ENCODE results near the gene NFE2L2. TPM values are rescaled to one million over a fixed set of nuclear protein-coding genes. Genes with fewer than 3 reads are reported as not detected.

Gene NFE2L2
- total RNA-seq, 4 donors from 2014 or later = 147 to 315 (median 189) TPM

DNA sequence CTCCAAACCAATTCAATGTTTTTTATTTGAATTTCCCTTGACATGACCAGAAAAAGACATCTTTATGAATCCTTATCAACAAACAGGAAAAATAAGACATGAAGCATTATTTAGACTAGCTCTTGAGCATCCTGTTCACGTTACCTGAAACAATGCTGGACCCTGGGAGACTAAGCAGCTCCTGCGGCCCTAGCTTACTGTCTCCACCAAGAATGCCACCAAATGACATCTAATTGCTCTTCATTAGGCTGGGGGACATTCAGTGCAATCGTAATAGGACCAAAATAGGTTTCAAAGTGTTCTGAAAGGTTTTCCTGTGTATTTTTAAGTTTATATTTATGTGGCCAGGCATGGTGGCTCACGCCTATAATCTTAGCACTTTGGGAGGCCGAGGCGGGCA is 25.5 kb downstream of the NFE2L2 start:
- intact Hi-C loops (cut with DNase I) = no loop called here
- Histone ChIP-seq H3K9me3 (no peaks in the 10 kb centered on the region), H3K27ac (peak overlapping the region; percentile 50 to 89 (median 80)), H3K4me3 (no peak overlapping the region), H3K36me3 (peaks cover 0 to 51% (median 11%) of the 10 kb centered on the region in 3 donors), H3K27me3 (no peaks in the 10 kb centered on the region), H3K4me1 (peaks cover 43 to 100% (median 67%) of the 10 kb centered on the region in 3 donors)
- no peak for TF ChIP-seq POLR2A (IDR thresholded peaks at IDR 0.05)
- TF ChIP-seq CTCF (IDR thresholded peaks at IDR 0.05) = no peak
- DNase-seq = no peak
- WGBS, 2 donors = 77 to 79% methylated on average over 6 of the region's 6 CpGs

DNA sequence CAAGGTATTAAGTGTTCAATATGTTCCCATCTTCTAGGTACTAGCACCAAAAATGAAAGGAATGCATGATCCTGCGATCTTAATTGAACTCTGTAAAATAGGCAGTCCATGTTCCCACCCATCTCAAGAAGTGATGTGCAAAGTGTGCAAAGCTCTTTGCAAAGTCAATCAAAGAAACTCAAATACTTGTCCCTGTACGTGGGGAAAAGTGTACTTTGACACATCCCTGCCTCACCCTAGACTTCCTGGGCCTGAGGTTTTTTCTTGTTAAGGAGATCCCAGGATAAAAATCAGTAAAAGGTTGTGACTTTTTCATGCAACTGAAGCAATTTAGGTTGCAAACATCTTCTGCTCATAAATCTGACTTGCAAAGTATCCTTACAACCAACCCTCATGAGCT is 26.6 kb downstream of the NFE2L2 start:
- no peak for TF ChIP-seq CTCF (IDR thresholded peaks at IDR 0.05)
- TF ChIP-seq POLR2A (IDR thresholded peaks at IDR 0.05) = no peak
- peak overlapping the region in 2 of 4 donors; percentile 19 to 89 for H3K27ac ChIP-seq
- no peak for DNase-seq
- H3K4me3 ChIP-seq = no peak overlapping the region
- WGBS, 2 donors = 48 to 58% methylated on average over 2 of the region's 2 CpGs
- H3K4me1 ChIP-seq = peaks cover 33 to 100% (median 56%) of the 10 kb centered on the region in 3 donors
- intact Hi-C loops (cut with DNase I) = no loop called here
- H3K27me3 ChIP-seq = no peaks in the 10 kb centered on the region
- peaks cover 0 to 54% (median 8%) of the 10 kb centered on the region in 3 donors for H3K36me3 ChIP-seq
- no peaks in the 10 kb centered on the region for H3K9me3 ChIP-seq

DNA sequence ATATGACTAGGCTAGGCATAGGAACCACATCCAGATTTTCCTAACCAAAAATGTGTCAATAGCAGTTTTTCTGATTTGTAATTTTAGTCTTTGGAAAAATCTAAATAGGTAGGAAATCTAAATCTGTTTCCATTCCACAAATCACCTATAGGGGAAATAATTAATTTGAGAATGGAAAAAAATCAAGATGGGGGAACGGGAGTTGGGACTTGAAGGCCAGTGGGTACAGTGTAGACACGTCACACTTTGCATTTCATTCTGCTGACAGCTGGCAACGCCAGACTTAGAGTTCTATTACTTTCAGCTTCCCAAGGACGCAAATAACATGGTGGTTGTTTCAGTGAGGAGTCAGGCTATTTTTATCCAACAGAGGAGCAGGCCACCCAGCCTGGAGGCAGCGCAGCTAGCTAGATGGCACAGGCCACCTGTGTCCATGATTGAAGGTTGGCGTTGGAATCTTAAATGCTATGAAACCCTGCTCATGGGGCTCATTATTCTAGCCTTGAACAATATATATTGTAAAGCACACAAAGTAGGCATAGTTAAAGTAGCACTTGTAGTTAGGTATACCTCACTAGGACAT is 28.6 kb downstream of the NFE2L2 start:
- H3K4me1 ChIP-seq = peaks cover 17 to 99% (median 40%) of the 10 kb centered on the region in 3 donors
- peak overlapping the region in 2 of 4 donors; percentile 3 to 89 for H3K27ac ChIP-seq
- peaks cover 10 to 72% (median 25%) of the 10 kb centered on the region in 3 donors for H3K36me3 ChIP-seq
- WGBS, 2 donors = 73 to 79% methylated on average over 5 to 6 of the region's 6 CpGs
- H3K27me3 ChIP-seq = no peaks in the 10 kb centered on the region
- no peaks in the 10 kb centered on the region for H3K9me3 ChIP-seq
- TF ChIP-seq POLR2A (IDR thresholded peaks at IDR 0.05) (no peak), CTCF (IDR thresholded peaks at IDR 0.05) (no peak)
- intact Hi-C loops (cut with DNase I) = no loop called here
- H3K4me3 ChIP-seq = no peak overlapping the region
- DNase-seq = no peak

GRCh38 chr2:177234267-177234666 is 30.3 kb downstream of the NFE2L2 start:
- peaks cover 8 to 99% (median 30%) of the 10 kb centered on the region in 3 donors for H3K4me1 ChIP-seq
- peaks cover 16 to 84% (median 29%) of the 10 kb centered on the region in 3 donors for H3K36me3 ChIP-seq
- H3K27ac ChIP-seq = peak overlapping the region in 1 of 4 donors; percentile 29
- TF ChIP-seq POLR2A (IDR thresholded peaks at IDR 0.05) (no peak), CTCF (IDR thresholded peaks at IDR 0.05) (no peak)
- intact Hi-C loops (cut with DNase I) = no loop called here
- H3K4me3 ChIP-seq = no peak overlapping the region
- no peak for DNase-seq
- no peaks in the 10 kb centered on the region for H3K9me3 ChIP-seq
- H3K27me3 ChIP-seq = no peaks in the 10 kb centered on the region

- H3K36me3 ChIP-seq = peaks cover 16 to 89% (median 29%) of the 10 kb centered on the region in 3 donors
- no peak overlapping the region for H3K4me3 ChIP-seq
- no peaks in the 10 kb centered on the region for H3K27me3 ChIP-seq
These were observed 32.3 kb downstream of the NFE2L2 start for GRCh38 chr2:177232098-177232704.

More at GRCh38 chr2:177232098-177232704, 32.3 kb downstream of the NFE2L2 start:
- intact Hi-C loops (cut with DNase I) = no loop called here
- WGBS, 2 donors = 75 to 81% methylated on average over 8 of the region's 8 CpGs
- Histone ChIP-seq H3K27ac (peak overlapping the region in 1 of 4 donors; percentile 0), H3K9me3 (no peaks in the 10 kb centered on the region), H3K4me1 (peaks cover 0 to 96% (median 11%) of the 10 kb centered on the region in 3 donors)
- DNase-seq = no peak
- no peak for TF ChIP-seq CTCF (IDR thresholded peaks at IDR 0.05)
- no peak for TF ChIP-seq POLR2A (IDR thresholded peaks at IDR 0.05)
